IMR-90 (cell line): ENCODE measurements around the gene CAMK4. TPM values are rescaled to one million over a fixed set of nuclear protein-coding genes. Genes with fewer than 3 reads are reported as not detected.

Experiments used
- ATAC-seq: fragments of 200-7000 bp; cut with Tn5 transposase; 2 replicates; pipeline ENCODE4 v1.9.1; 2020; ENCODE audit warnings: low read depth, mild to moderate bottlenecking, moderate library complexity
- BruUV-seq: library from RNA; stranded (reverse); fragments of 400-500 nt; replicated peaks from 2 replicates; lab custom pipeline; 2021; lab: Mats Ljungman, UMichigan
- CTCF ChIA-PET: fragments of 300-600 bp; formaldehyde crosslinking; extraction: SDS; loops from one replicate; lab custom pipeline; 2021; ENCODE audit warnings: antibody characterized with exemption; lab: Yijun Ruan, JAX
- POLR2A ChIA-PET: fragments of 300-600 bp; sonication (Branson Sonifier 250); formaldehyde crosslinking; loops from one replicate; lab custom pipeline; 2022; ENCODE audit warnings: antibody characterized with exemption; ENCODE audit not compliant: unreplicated experiment; lab: Charles Lee
- DNase-seq: peaks from one replicate; pipeline ENCODE4 v3.0.0; 2013
- H2AFZ ChIP-seq: replicated peaks from 2 replicates; pipeline ENCODE3; 2013; ENCODE audit warnings: low read length, mild to moderate bottlenecking; ENCODE audit not compliant: poor library complexity
- H2AK5ac ChIP-seq: 2 replicates; pipeline ENCODE4 v1.6.1; 2013; ENCODE audit warnings: low read depth, low read length, inconsistent platforms
- H2AK9ac ChIP-seq: replicated peaks from 2 replicates; pipeline ENCODE3; 2013; ENCODE audit warnings: mild to moderate bottlenecking, low read depth, low read length, moderate library complexity; ENCODE audit not compliant: poor library complexity
- H2BK120ac ChIP-seq: 2 replicates; pipeline ENCODE4 v1.6.1; 2013; ENCODE audit warnings: low read depth, low read length, inconsistent platforms
- H2BK15ac ChIP-seq: 3 replicates; pipeline ENCODE4 v1.6.1; 2013; ENCODE audit warnings: low read depth, low read length, inconsistent platforms
- H2BK20ac ChIP-seq: 2 replicates; pipeline ENCODE4 v1.6.1; 2013; ENCODE audit warnings: low read depth, mild to moderate bottlenecking, inconsistent platforms, low read length, moderate library complexity
- H2BK5ac ChIP-seq: 2 replicates; pipeline ENCODE4 v1.6.1; 2013; ENCODE audit warnings: mild to moderate bottlenecking, low read depth, low read length, inconsistent platforms; ENCODE audit not compliant: poor library complexity, severe bottlenecking
- H3K14ac ChIP-seq: replicated peaks from 2 replicates; pipeline ENCODE4 v1.6.1; 2013; ENCODE audit warnings: low read depth, low read length, inconsistent platforms
- H3K18ac ChIP-seq: 2 replicates; pipeline ENCODE4 v1.6.1; 2013; ENCODE audit warnings: low read depth, low read length, control low read depth
- H3K23ac ChIP-seq: 2 replicates; pipeline ENCODE4 v1.6.1; 2013; ENCODE audit warnings: low read depth, low read length, inconsistent platforms
- H3K27ac ChIP-seq: 2 replicates; pipeline ENCODE4 v1.5.1; 2013; ENCODE audit warnings: mild to moderate bottlenecking, control low read depth, low read length; ENCODE audit not compliant: insufficient read depth
- H3K27me3 ChIP-seq: 2 replicates; pipeline ENCODE4 v1.6.1; 2013; ENCODE audit warnings: low read length; ENCODE audit not compliant: control insufficient read depth, insufficient read depth
- H3K36me3 ChIP-seq: 2 replicates; pipeline ENCODE4 v1.6.1; 2013; ENCODE audit warnings: low read length, mixed read lengths; ENCODE audit not compliant: control insufficient read depth, insufficient read depth
- H3K4ac ChIP-seq: 2 replicates; pipeline ENCODE4 v1.6.1; 2013; ENCODE audit warnings: low read depth, low read length, inconsistent platforms
- H3K4me1 ChIP-seq: 2 replicates; pipeline ENCODE4 v1.6.1; 2013; ENCODE audit warnings: low read length, mixed read lengths; ENCODE audit not compliant: control insufficient read depth, insufficient read depth
- H3K4me2 ChIP-seq: 2 replicates; pipeline ENCODE4 v1.6.1; 2013; ENCODE audit warnings: low read depth, mild to moderate bottlenecking, control low read depth, low read length, moderate library complexity
- H3K4me3 ChIP-seq: 2 replicates; pipeline ENCODE4 v1.5.1; 2013; ENCODE audit warnings: low read depth, mild to moderate bottlenecking, control low read depth, low read length, moderate library complexity; ENCODE audit not compliant: insufficient read depth
- H3K56ac ChIP-seq: 2 replicates; pipeline ENCODE4 v1.6.1; 2013; ENCODE audit warnings: low read length, inconsistent platforms; ENCODE audit not compliant: insufficient read depth; ENCODE audit errors: extremely low read depth
- H3K79me1 ChIP-seq, 2 experiments: 2 replicates each; pipeline ENCODE4 v1.6.1; 2013; ENCODE audit warnings: low read length in 2 of 2, inconsistent platforms in 1 of 2, low read depth in 1 of 2
- H3K9ac ChIP-seq: 2 replicates; pipeline ENCODE4 v1.6.1; 2013; ENCODE audit warnings: low read depth, low read length, control low read depth
- H3K9me1 ChIP-seq: 2 replicates; pipeline ENCODE4 v1.6.1; 2013; ENCODE audit warnings: low read length, inconsistent platforms; ENCODE audit not compliant: insufficient read depth
- H3K9me3 ChIP-seq: 2 replicates; pipeline ENCODE4 v1.6.1; 2013; ENCODE audit warnings: low read length; ENCODE audit not compliant: control insufficient read depth, insufficient read depth
- H4K20me1 ChIP-seq: 2 replicates; pipeline ENCODE4 v1.6.1; 2013; ENCODE audit warnings: low read length, inconsistent platforms; ENCODE audit not compliant: insufficient read depth
- H4K5ac ChIP-seq: 2 replicates; pipeline ENCODE4 v1.6.1; 2013; ENCODE audit warnings: mild to moderate bottlenecking, low read depth, low read length, control low read depth
- H4K8ac ChIP-seq, 2 experiments: 2 replicates each; pipeline ENCODE4 v1.6.1; 2013; ENCODE audit warnings: low read depth in 2 of 2, low read length in 2 of 2, control low read depth in 1 of 2, inconsistent platforms in 1 of 2
- H4K91ac ChIP-seq: 2 replicates; pipeline ENCODE4 v1.6.1; 2013; ENCODE audit warnings: low read depth, low read length, inconsistent platforms; ENCODE audit not compliant: insufficient read depth
- BHLHE40 ChIP-seq: fragments of 150-350 bp; IDR thresholded peaks from 2 replicates; pipeline ENCODE4 v1.6.1; 2016; ENCODE audit warnings: mild to moderate bottlenecking, low read depth, low read length
- CHD1 ChIP-seq: IDR thresholded peaks from 2 replicates; pipeline ENCODE4 v1.6.1; 2012; ENCODE audit warnings: low read depth, low read length, improper control_type of control experiment
- FOS ChIP-seq: fragments of 150-350 bp; IDR thresholded peaks from 2 replicates; pipeline ENCODE4 v1.6.1; 2016; ENCODE audit warnings: low read depth, low read length
- MXI1 ChIP-seq: IDR thresholded peaks from 2 replicates; pipeline ENCODE4 v1.6.1; 2012; ENCODE audit warnings: low read depth, mild to moderate bottlenecking, low read length, moderate library complexity, borderline replicate concordance
- NFE2L2 ChIP-seq: fragments of 150-350 bp; IDR thresholded peaks from 2 replicates; pipeline ENCODE4 v1.6.1; 2016; ENCODE audit warnings: low read depth, mild to moderate bottlenecking, low read length
- RCOR1 ChIP-seq: IDR thresholded peaks from 2 replicates; pipeline ENCODE4 v1.6.1; 2012; ENCODE audit warnings: mild to moderate bottlenecking, low read length, improper control_type of control experiment; ENCODE audit not compliant: insufficient replicate concordance
- RFX5 ChIP-seq: IDR thresholded peaks from 2 replicates; pipeline ENCODE4 v1.8.0; 2012; ENCODE audit warnings: low read depth, mild to moderate bottlenecking, low read length, moderate library complexity
- SMC3 ChIP-seq: fragments of 150-350 bp; IDR thresholded peaks from 2 replicates; pipeline ENCODE4 v1.6.1; 2016; ENCODE audit warnings: low read depth, mild to moderate bottlenecking, antibody characterized with exemption, low read length, moderate library complexity
- WGBS, 2 experiments: methylation state at CpG; one replicate each; pipeline versions ENCODE4 v1.1.5 to v1.1.7; 2013; ENCODE audit warnings: missing lambda C conversion rate in 2 of 2; ENCODE audit not compliant: insufficient read length in 1 of 2; ENCODE audit errors: extremely low coverage in 2 of 2; 5-methylcytosine and 5-hydroxymethylcytosine counted together
- dilution Hi-C: fragments of 300-500 bp; cut with HindIII; formaldehyde crosslinking; loops from one replicate; pipeline ENCODE4 v1.14.3; 2018; ENCODE audit warnings: low sequenced_read_pairs; ENCODE audit not compliant: unreplicated experiment
- in situ Hi-C: fragments of 300-500 bp; cut with MboI; formaldehyde crosslinking; loops from 3 replicates; pipeline ENCODE4 v1.14.3; 2019; ENCODE audit warnings: low sequenced_read_pairs, inconsistent platforms, mixed read lengths
- intact Hi-C: fragments of 100-400 bp; cut with micrococcal nuclease; formaldehyde crosslinking; loops from 2 replicates; pipeline ENCODE4 v1.10.0; 2022
- polyA plus RNA-seq, 3 experiments: library from polyadenylated mRNA; depleted of rRNA; stranded (reverse); fragments of >200 nt; gene quantifications; 2 replicates each; pipeline ENCODE4 v1.2.3, GENCODE V29; 2012; ENCODE audit warnings: low replicate concordance in 1 of 3
- total RNA-seq: library from RNA; depleted of rRNA; stranded (reverse); fragments of >200 nt; gene quantifications from 2 replicates; pipeline ENCODE4 v1.2.3, GENCODE V29; 2012
- TF ChIP-seq, protein P1 (sequence below): fragments of 150-350 bp; IDR thresholded peaks from 2 replicates; pipeline ENCODE4 v1.6.1; 2016; ENCODE audit warnings: low read depth, mild to moderate bottlenecking, low read length, moderate library complexity, borderline replicate concordance
- TF ChIP-seq, protein P2 (sequence below): conservative IDR thresholded peaks from 2 replicates; pipeline ENCODE4 v1.5.1; 2012; ENCODE audit warnings: mild to moderate bottlenecking, low read depth, low read length, improper control_type of control experiment
- TF ChIP-seq, protein P3 (sequence below): fragments of 150-350 bp; IDR thresholded peaks from 2 replicates; pipeline ENCODE4 v1.6.1; 2017; ENCODE audit warnings: mild to moderate bottlenecking, antibody characterized with exemption, low read length, low read depth

The CAMK4 gene
- total and polyA plus RNA-seq, 2 of the 4 experiments (the other 2 are of a cell fraction) = 3.7 to 4.8 TPM

DNA sequence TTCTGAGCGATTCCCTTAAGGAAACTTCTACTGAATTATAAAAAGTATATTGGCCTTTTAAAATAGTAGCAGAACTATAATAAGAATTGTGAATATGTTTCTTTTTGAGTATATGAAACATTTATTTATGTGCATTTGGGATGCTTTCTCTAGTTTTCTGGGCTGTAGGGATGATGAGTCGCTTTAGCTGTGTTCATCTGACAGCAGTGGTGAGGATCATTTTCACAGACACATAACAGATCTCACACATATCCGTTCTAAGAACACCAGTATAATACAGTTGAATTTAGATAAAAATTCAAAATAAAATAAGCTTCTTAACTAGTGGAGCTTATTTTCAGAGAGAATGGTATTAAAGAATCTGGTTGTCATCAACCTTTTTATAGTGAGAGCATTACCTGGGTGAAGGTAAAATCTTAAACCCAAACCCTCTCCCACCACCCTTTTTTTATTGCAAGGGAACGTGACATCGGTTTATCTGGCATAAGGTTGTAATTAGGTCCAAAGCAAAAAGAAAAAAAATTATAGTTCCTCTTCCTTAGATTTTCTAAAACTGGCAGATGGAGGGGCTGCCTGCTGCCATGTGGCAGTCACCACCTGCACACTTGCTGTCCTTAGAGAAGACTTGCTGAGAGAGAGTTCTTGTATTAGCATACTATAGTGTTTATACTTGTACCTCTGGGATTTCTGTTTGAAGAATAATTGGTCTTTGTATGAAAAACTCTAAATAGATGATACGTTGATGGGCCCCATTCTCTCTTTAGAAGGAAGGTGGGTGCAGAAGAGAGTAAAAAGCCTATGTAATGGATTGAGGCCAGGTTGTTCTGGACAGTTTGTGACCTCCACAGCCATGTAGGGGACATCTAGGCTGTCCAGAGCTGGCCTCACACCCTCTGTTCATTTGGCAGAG is 86.8 kb downstream of the CAMK4 start:
- H2AK9ac ChIP-seq = no peak overlapping the region
- intact Hi-C loops = no loop called here
- no peak overlapping the region for H2BK120ac ChIP-seq
- H3K56ac ChIP-seq = no peak overlapping the region
- H4K5ac ChIP-seq = no peak overlapping the region
- no peak overlapping the region for H3K23ac ChIP-seq
- DNase-seq (no peak), ATAC-seq (no peak)
- no TSS peak for BruUV-seq
- dilution Hi-C loops = no loop called here
- H4K8ac ChIP-seq = no peak overlapping the region
- H3K9ac ChIP-seq = no peak overlapping the region
- no peak overlapping the region for H4K91ac ChIP-seq
- CTCF ChIA-PET = no interaction called here
- H2BK20ac ChIP-seq = no peak overlapping the region
- POLR2A ChIA-PET = no interaction called here
- H3K14ac ChIP-seq = no peak overlapping the region
- H3K4ac ChIP-seq = no peak overlapping the region
- H3K79me1 ChIP-seq = no peaks in the 10 kb centered on the region
- in situ Hi-C loops = no loop called here
- no peak overlapping the region for H3K27ac ChIP-seq
- no peak for TF ChIP-seq CHD1
- TF ChIP-seq, protein P1, sequence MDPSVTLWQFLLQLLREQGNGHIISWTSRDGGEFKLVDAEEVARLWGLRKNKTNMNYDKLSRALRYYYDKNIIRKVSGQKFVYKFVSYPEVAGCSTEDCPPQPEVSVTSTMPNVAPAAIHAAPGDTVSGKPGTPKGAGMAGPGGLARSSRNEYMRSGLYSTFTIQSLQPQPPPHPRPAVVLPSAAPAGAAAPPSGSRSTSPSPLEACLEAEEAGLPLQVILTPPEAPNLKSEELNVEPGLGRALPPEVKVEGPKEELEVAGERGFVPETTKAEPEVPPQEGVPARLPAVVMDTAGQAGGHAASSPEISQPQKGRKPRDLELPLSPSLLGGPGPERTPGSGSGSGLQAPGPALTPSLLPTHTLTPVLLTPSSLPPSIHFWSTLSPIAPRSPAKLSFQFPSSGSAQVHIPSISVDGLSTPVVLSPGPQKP = no peak
- TF ChIP-seq, protein P2, sequence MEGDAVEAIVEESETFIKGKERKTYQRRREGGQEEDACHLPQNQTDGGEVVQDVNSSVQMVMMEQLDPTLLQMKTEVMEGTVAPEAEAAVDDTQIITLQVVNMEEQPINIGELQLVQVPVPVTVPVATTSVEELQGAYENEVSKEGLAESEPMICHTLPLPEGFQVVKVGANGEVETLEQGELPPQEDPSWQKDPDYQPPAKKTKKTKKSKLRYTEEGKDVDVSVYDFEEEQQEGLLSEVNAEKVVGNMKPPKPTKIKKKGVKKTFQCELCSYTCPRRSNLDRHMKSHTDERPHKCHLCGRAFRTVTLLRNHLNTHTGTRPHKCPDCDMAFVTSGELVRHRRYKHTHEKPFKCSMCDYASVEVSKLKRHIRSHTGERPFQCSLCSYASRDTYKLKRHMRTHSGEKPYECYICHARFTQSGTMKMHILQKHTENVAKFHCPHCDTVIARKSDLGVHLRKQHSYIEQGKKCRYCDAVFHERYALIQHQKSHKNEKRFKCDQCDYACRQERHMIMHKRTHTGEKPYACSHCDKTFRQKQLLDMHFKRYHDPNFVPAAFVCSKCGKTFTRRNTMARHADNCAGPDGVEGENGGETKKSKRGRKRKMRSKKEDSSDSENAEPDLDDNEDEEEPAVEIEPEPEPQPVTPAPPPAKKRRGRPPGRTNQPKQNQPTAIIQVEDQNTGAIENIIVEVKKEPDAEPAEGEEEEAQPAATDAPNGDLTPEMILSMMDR = no peak
- TF ChIP-seq BHLHE40 = no peak
- no peak for TF ChIP-seq NFE2L2
- TF ChIP-seq MXI1 = no peak
- TF ChIP-seq RCOR1 = no peak
- TF ChIP-seq SMC3 = no peak
- TF ChIP-seq FOS = no peak
- TF ChIP-seq, protein P3, sequence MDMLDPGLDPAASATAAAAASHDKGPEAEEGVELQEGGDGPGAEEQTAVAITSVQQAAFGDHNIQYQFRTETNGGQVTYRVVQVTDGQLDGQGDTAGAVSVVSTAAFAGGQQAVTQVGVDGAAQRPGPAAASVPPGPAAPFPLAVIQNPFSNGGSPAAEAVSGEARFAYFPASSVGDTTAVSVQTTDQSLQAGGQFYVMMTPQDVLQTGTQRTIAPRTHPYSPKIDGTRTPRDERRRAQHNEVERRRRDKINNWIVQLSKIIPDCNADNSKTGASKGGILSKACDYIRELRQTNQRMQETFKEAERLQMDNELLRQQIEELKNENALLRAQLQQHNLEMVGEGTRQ = no peak
- TF ChIP-seq RFX5 = no peak
- no peak overlapping the region for H3K4me2 ChIP-seq
- H3K18ac ChIP-seq = no peak overlapping the region
- H2AK5ac ChIP-seq = no peak overlapping the region
- no peaks in the 10 kb centered on the region for H3K27me3 ChIP-seq
- no peaks in the 10 kb centered on the region for H3K9me1 ChIP-seq
- no peaks in the 10 kb centered on the region; the same call in 1 of the 2 replicates for H3K4me1 ChIP-seq
- no peak overlapping the region for H2BK15ac ChIP-seq
- WGBS, 2 experiments = no CpG with 5 or more reads among the region's 6 CpGs
- H2BK5ac ChIP-seq = no peak overlapping the region
- no peak overlapping the region for H2AFZ ChIP-seq
- no peaks in the 10 kb centered on the region for H3K36me3 ChIP-seq
- no peaks in the 10 kb centered on the region for H3K9me3 ChIP-seq
- H3K4me3 ChIP-seq = no peak overlapping the region
- no peaks in the 10 kb centered on the region for H4K20me1 ChIP-seq
